Mesodermal cell (in vitro differentiated cells): Measurements from ENCODE around the gene UVRAG.

ENCODE experiments used
- H3K27ac ChIP-seq: 2 replicates; pipeline ENCODE4 v1.7.0; 2013; ENCODE audit warnings: mild to moderate bottlenecking, low read depth, low read length, moderate library complexity; ENCODE audit not compliant: severe bottlenecking
- H3K36me3 ChIP-seq: 2 replicates; pipeline ENCODE4 v1.7.1; 2013; ENCODE audit warnings: mild to moderate bottlenecking, low read length, moderate library complexity; ENCODE audit not compliant: control insufficient read depth, insufficient read depth
- H3K4me1 ChIP-seq: one replicate; pipeline ENCODE4 v1.7.1; 2013; ENCODE audit warnings: mild to moderate bottlenecking, low read length; ENCODE audit not compliant: insufficient read depth, control insufficient read depth, poor library complexity, severe bottlenecking
- H3K4me3 ChIP-seq: 2 replicates; pipeline ENCODE4 v1.7.0; 2013; ENCODE audit warnings: low read length, control low read depth, mild to moderate bottlenecking; ENCODE audit not compliant: insufficient read depth, poor library complexity, severe bottlenecking; ENCODE audit errors: extremely low read depth
- H3K9me3 ChIP-seq: 2 replicates; pipeline ENCODE4 v1.7.1; 2013; ENCODE audit warnings: mild to moderate bottlenecking, low read length, moderate library complexity; ENCODE audit not compliant: control insufficient read depth
- WGBS, 2 experiments: methylation state at CpG; one replicate each; pipeline ENCODE4 v1.1.5; 2013; ENCODE audit warnings: missing lambda C conversion rate in 2 of 2; ENCODE audit not compliant: insufficient coverage in 2 of 2; 5-methylcytosine and 5-hydroxymethylcytosine counted together

UVRAG gene

GRCh38 chr11:76166314-76166713, 351.3 kb downstream of the UVRAG start:
- WGBS, 2 experiments: 21 to 40% methylated on average over 6 of the region's 6 CpGs
- no peaks in the 10 kb centered on the region for H3K9me3 ChIP-seq
- no peak overlapping the region for H3K4me3 ChIP-seq
- H3K36me3 ChIP-seq: no peaks in the 10 kb centered on the region
- no peak overlapping the region for H3K27ac ChIP-seq
- H3K4me1 ChIP-seq: no peaks in the 10 kb centered on the region

GRCh38 chr11:76167590-76167989, 352.6 kb downstream of the UVRAG start:
- H3K9me3 ChIP-seq: no peaks in the 10 kb centered on the region
- no peak overlapping the region for H3K4me3 ChIP-seq
- WGBS, 2 experiments: 83 to 90% methylated on average over 10 to 13 of the region's 13 CpGs
- no peaks in the 10 kb centered on the region for H3K4me1 ChIP-seq
- H3K36me3 ChIP-seq: no peaks in the 10 kb centered on the region
- H3K27ac ChIP-seq: no peak overlapping the region

- H3K4me3 ChIP-seq: no peak overlapping the region
- no peak overlapping the region for H3K27ac ChIP-seq
- no peaks in the 10 kb centered on the region for H3K4me1 ChIP-seq
- no peaks in the 10 kb centered on the region for H3K36me3 ChIP-seq
- no peaks in the 10 kb centered on the region for H3K9me3 ChIP-seq
- WGBS, 2 experiments: 77 to 88% methylated on average over 8 to 15 of the region's 15 CpGs
Observed at GRCh38 chr11:76169473-76169896, 354.5 kb downstream of the UVRAG start.

GRCh38 chr11:76170468-76170867, 355.5 kb downstream of the UVRAG start:
- H3K4me3 ChIP-seq: no peak overlapping the region
- 43 to 100% methylated on average over 1 to 2 of the region's 4 CpGs for WGBS, 2 experiments
- no peaks in the 10 kb centered on the region for H3K4me1 ChIP-seq
- no peaks in the 10 kb centered on the region for H3K9me3 ChIP-seq
- H3K36me3 ChIP-seq: no peaks in the 10 kb centered on the region
- H3K27ac ChIP-seq: no peak overlapping the region

- Histone ChIP-seq H3K27ac (no peak overlapping the region), H3K4me1 (no peaks in the 10 kb centered on the region), H3K9me3 (no peaks in the 10 kb centered on the region), H3K36me3 (no peaks in the 10 kb centered on the region), H3K4me3 (no peak overlapping the region)
- WGBS, 2 experiments: 80 to 94% methylated on average over 2 to 11 of the region's 13 CpGs
Observed at GRCh38 chr11:76172583-76172982, 357.6 kb downstream of the UVRAG start.

- Histone ChIP-seq H3K4me1 (no peaks in the 10 kb centered on the region), H3K9me3 (no peaks in the 10 kb centered on the region), H3K36me3 (no peaks in the 10 kb centered on the region), H3K27ac (no peak overlapping the region), H3K4me3 (no peak overlapping the region)
- 92 to 95% methylated on average over 4 to 5 of the region's 8 CpGs for WGBS, 2 experiments
Observed at GRCh38 chr11:76173663-76174062, 358.7 kb downstream of the UVRAG start.

GRCh38 chr11:76174330-76174729, 359.3 kb downstream of the UVRAG start:
- WGBS, 2 experiments: 91 to 99% methylated on average over 4 of the region's 5 CpGs
- no peak overlapping the region for H3K27ac ChIP-seq
- H3K4me3 ChIP-seq: no peak overlapping the region
- H3K4me1 ChIP-seq: no peaks in the 10 kb centered on the region
- no peaks in the 10 kb centered on the region for H3K36me3 ChIP-seq
- H3K9me3 ChIP-seq: no peaks in the 10 kb centered on the region

- Histone ChIP-seq H3K4me1 (peaks cover 4% of the 10 kb centered on the region), H3K4me3 (no peak overlapping the region), H3K27ac (no peak overlapping the region), H3K36me3 (no peaks in the 10 kb centered on the region), H3K9me3 (no peaks in the 10 kb centered on the region)
- WGBS, 2 experiments: 77 to 92% methylated on average over 4 of the region's 4 CpGs
Observed at GRCh38 chr11:76175783-76176182, 360.8 kb downstream of the UVRAG start.

- Histone ChIP-seq H3K4me3 (no peak overlapping the region), H3K36me3 (no peaks in the 10 kb centered on the region), H3K9me3 (no peaks in the 10 kb centered on the region), H3K27ac (no peak overlapping the region), H3K4me1 (peaks cover 7% of the 10 kb centered on the region)
- WGBS, 2 experiments: 63 to 67% methylated on average over 8 to 9 of the region's 9 CpGs
Observed at GRCh38 chr11:76176463-76176862, 361.5 kb downstream of the UVRAG start.

- Histone ChIP-seq H3K4me1 (peaks cover 7% of the 10 kb centered on the region), H3K27ac (no peak overlapping the region), H3K9me3 (no peaks in the 10 kb centered on the region), H3K36me3 (no peaks in the 10 kb centered on the region), H3K4me3 (no peak overlapping the region)
- 90 to 95% methylated on average over 2 to 4 of the region's 6 CpGs for WGBS, 2 experiments
Observed at GRCh38 chr11:76177250-76177686, 362.3 kb downstream of the UVRAG start.

GRCh38 chr11:76179147-76179546, 364.1 kb downstream of the UVRAG start:
- H3K9me3 ChIP-seq: no peaks in the 10 kb centered on the region
- no peaks in the 10 kb centered on the region for H3K36me3 ChIP-seq
- no peak overlapping the region for H3K4me3 ChIP-seq
- H3K4me1 ChIP-seq: peaks cover 14% of the 10 kb centered on the region
- WGBS, 2 experiments: 90 to 96% methylated on average over 8 to 13 of the region's 13 CpGs
- H3K27ac ChIP-seq: no peak overlapping the region
